Keratinocyte (primary cell): ENCODE data around the gene CACNG4.

Source experiments
- CTCF ChIP-seq, 3 experiments: IDR thresholded peaks in 1 of 3; conservative IDR thresholded peaks in 1 of 3; optimal IDR thresholded peaks in 1 of 3; 2 replicates in 2 of 3; 3 replicates in 1 of 3; pipeline versions ENCODE3 to v1.5.1; 2011; ENCODE audit warnings: low read length in 3 of 3, mild to moderate bottlenecking in 3 of 3, moderate library complexity in 2 of 3, control low read depth in 1 of 3, inconsistent platforms in 1 of 3; ENCODE audit not compliant: insufficient read depth in 2 of 3; ENCODE audit errors: extremely low read depth in 1 of 3
- EZH2 ChIP-seq: IDR thresholded peaks from one replicate; pipeline ENCODE4 v1.6.1; 2012; ENCODE audit warnings: inconsistent platforms, mild to moderate bottlenecking, low read length, moderate library complexity

GRCh38 chr17:67076290-67076689, 111.8 kb downstream of the CACNG4 start:
- TF ChIP-seq CTCF (optimal IDR thresholded peaks at IDR 0.05 in 1 of 3, IDR thresholded peaks at IDR 0.05 in 1 of 3, conservative IDR thresholded peaks at IDR 0.05 in 1 of 3; ENCODE audit: extremely low read depth in 1 of 3, insufficient read depth in 2 of 3, low read length in 3 of 3) (no peak), EZH2 (no peak)
